Colonic mucosa (tissue), 4 donors: ENCODE measurements around the gene DLGAP1. TPM values are rescaled to one million over a fixed set of nuclear protein-coding genes. Genes with fewer than 3 reads are reported as not detected.

Experiments used
- DNase-seq: peaks from one replicate; pipeline ENCODE4 v3.0.0-alpha.2; 2020
- H3K27ac ChIP-seq: fragments of 200-600 bp; one replicate; pipeline ENCODE4 v1.8.0; 2021
- H3K27me3 ChIP-seq: fragments of 200-600 bp; one replicate; pipeline ENCODE4 v1.8.0; 2021
- H3K36me3 ChIP-seq: fragments of 200-600 bp; one replicate; pipeline ENCODE4 v1.8.0; 2021
- H3K4me1 ChIP-seq: fragments of 200-600 bp; one replicate; pipeline ENCODE4 v1.8.0; 2021; ENCODE audit warnings: mild to moderate bottlenecking
- H3K4me3 ChIP-seq: fragments of 200-600 bp; one replicate; pipeline ENCODE4 v1.8.0; 2021
- H3K9ac ChIP-seq, 2 donors: one replicate each; pipeline ENCODE4 v1.7.0; 2013; ENCODE audit warnings: control low read depth in 2 of 2, low read depth in 2 of 2, low read length in 2 of 2
- H3K9me3 ChIP-seq: fragments of 200-600 bp; one replicate; pipeline ENCODE4 v1.8.0; 2021
- CTCF ChIP-seq: fragments of 200-600 bp; IDR thresholded peaks from one replicate; pipeline ENCODE4 v1.8.0; 2022; ENCODE audit warnings: antibody characterized with exemption, mild to moderate bottlenecking
- intact Hi-C: fragments of 100-400 bp; cut with DNase I; formaldehyde crosslinking; loops from one replicate; pipeline ENCODE4 v1.14.1; 2022
- total RNA-seq, 2 donors: library from RNA; stranded (reverse); fragmentation: NEBNext Ultra II Directional in 1 of 2; extraction: Animal tissue kit (Norgen Biotek cat#: 25700) in 1 of 2; gene quantifications; one replicate each; pipeline ENCODE4 v1.2.1, GENCODE V29; 2021
- donor health status: healthy.
- donor health status: DM: no; HTN: no; CAD: no.
- donor health status: DM: no; HTN: no; CAD: no.

The DLGAP1 gene
- total RNA-seq, 2 donors from 2014 or later: 0.25 to 0.50 TPM

- no peaks in the 10 kb centered on the region for H3K4me1 ChIP-seq
- intact Hi-C loops: no loop called here
Measured at GRCh38 chr18:3848316-3848715, 606.8 kb downstream of the DLGAP1 start.

GRCh38 chr18:3845161-3845560, 609.9 kb downstream of the DLGAP1 start:
- Histone ChIP-seq H3K4me1 (no peaks in the 10 kb centered on the region), H3K27ac (no peak overlapping the region), H3K9ac (no peak overlapping the region), H3K9me3 (no peaks in the 10 kb centered on the region), H3K27me3 (no peaks in the 10 kb centered on the region), H3K36me3 (no peaks in the 10 kb centered on the region), H3K4me3 (no peak overlapping the region)
- intact Hi-C loops: no loop called here
- no peak for DNase-seq
- no peak for TF ChIP-seq CTCF

More at GRCh38 chr18:3848316-3848715, 606.8 kb downstream of the DLGAP1 start:
- Histone ChIP-seq H3K9ac (no peak overlapping the region), H3K27ac (no peak overlapping the region), H3K27me3 (no peaks in the 10 kb centered on the region), H3K9me3 (no peaks in the 10 kb centered on the region), H3K4me3 (no peak overlapping the region), H3K36me3 (no peaks in the 10 kb centered on the region)
- TF ChIP-seq CTCF: no peak
- DNase-seq: no peak

- Histone ChIP-seq H3K4me1 (no peaks in the 10 kb centered on the region), H3K9ac (no peak overlapping the region), H3K36me3 (no peaks in the 10 kb centered on the region), H3K27ac (no peak overlapping the region), H3K27me3 (no peaks in the 10 kb centered on the region), H3K9me3 (no peaks in the 10 kb centered on the region), H3K4me3 (no peak overlapping the region)
- no peak for DNase-seq
- TF ChIP-seq CTCF: no peak
- intact Hi-C loops: no loop called here
Measured at GRCh38 chr18:3842844-3843243, 612.3 kb downstream of the DLGAP1 start.

GRCh38 chr18:3840766-3841165, 614.3 kb downstream of the DLGAP1 start:
- no peaks in the 10 kb centered on the region for H3K4me1 ChIP-seq
- H3K4me3 ChIP-seq: no peak overlapping the region
- no peaks in the 10 kb centered on the region for H3K27me3 ChIP-seq
- TF ChIP-seq CTCF: no peak
- H3K27ac ChIP-seq: no peak overlapping the region
- no peak for DNase-seq
- no peaks in the 10 kb centered on the region for H3K36me3 ChIP-seq
- no peak overlapping the region for H3K9ac ChIP-seq
- H3K9me3 ChIP-seq: no peaks in the 10 kb centered on the region
- intact Hi-C loops: no loop called here

- Histone ChIP-seq H3K4me3 (no peak overlapping the region), H3K27me3 (no peaks in the 10 kb centered on the region), H3K4me1 (no peaks in the 10 kb centered on the region), H3K36me3 (no peaks in the 10 kb centered on the region), H3K27ac (no peak overlapping the region), H3K9me3 (no peaks in the 10 kb centered on the region), H3K9ac (no peak overlapping the region)
- intact Hi-C loops: no loop called here
- no peak for TF ChIP-seq CTCF
- DNase-seq: no peak
Measured at GRCh38 chr18:3839581-3839981, 615.5 kb downstream of the DLGAP1 start.
